GM21360 (cell line): ENCODE results near the gene SEC24A.
"Not testable (repeated sequence)": the region's sequence is repeated elsewhere in the genome, so short reads cannot be mapped to it uniquely, and the experiment has no call there.

ENCODE experiments used
- ATAC-seq: cut with Tn5 transposase; IDR thresholded peaks from one replicate; pipeline ENCODE4 v1.9.1; 2021; ENCODE audit warnings: mild to moderate bottlenecking, moderate library complexity; ENCODE audit not compliant: unreplicated experiment

SEC24A gene

GRCh38 chr5:134649163-134649835 is 714 bp downstream of the SEC24A start:
- peak; percentile 11 for ATAC-seq

DNA sequence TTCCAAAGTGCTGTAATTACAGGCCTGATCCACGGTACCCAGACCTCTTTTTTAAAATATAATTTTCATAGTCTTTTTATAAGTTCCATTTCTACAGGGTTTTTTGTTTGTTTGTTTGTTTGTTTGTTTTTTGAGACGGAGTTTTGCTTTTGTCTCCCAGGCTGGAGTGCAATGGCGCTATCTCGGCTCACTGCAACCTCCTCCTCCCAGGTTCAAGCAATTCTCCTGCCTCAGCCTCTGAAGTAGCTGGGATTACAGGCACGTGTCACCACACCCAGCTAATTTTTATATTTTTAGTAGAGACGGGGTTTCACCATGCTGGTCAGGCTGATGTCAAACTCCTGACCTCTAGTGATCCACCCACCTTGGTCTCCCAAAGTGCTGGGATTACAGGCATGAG is 2.1 kb downstream of the SEC24A start:
- ATAC-seq: not testable (repeated sequence)

- no peak for ATAC-seq
These were observed 2.9 kb downstream of the SEC24A start for GRCh38 chr5:134651531-134651930.

- ATAC-seq: no peak
These were observed 8.1 kb downstream of the SEC24A start for GRCh38 chr5:134656690-134657089.

DNA sequence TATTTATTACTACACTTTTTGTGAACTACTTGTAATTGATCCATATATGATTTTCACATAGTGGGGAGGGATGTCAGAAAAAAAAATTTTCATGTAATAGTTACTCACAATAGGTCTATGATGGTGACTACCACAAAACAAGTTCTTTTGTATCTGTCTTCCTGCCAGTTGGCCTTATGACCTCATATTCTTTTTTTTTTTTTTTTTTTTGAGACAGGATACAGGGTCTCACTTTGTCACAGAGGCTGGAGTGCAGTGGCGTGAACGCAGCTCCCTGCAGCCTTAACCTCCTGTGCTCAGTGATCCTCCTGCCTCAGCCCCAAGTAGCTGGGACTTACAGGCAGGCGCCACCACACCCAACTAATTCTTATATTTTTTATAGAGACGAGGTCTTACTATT is 10.9 kb downstream of the SEC24A start:
- no peak for ATAC-seq

DNA sequence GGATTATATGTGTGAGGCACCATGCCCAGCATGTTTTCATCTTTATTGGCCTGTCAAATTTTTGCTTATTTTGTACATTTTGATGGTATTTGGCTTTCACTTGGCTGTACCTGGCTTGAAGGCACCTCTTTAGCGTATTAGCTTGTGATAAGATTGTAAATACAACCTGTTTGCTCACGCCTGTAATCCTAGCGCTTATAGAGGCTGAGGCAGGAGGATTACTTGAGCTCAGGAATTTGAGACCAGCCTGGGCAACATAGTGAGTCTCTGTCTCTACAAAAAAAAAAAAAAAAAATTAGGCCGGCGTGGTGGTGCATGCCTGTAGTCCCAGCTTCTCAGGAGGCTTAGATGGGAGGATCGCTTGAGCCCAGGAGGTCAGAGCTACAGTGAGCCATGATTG is 11.3 kb downstream of the SEC24A start:
- ATAC-seq: no peak

DNA sequence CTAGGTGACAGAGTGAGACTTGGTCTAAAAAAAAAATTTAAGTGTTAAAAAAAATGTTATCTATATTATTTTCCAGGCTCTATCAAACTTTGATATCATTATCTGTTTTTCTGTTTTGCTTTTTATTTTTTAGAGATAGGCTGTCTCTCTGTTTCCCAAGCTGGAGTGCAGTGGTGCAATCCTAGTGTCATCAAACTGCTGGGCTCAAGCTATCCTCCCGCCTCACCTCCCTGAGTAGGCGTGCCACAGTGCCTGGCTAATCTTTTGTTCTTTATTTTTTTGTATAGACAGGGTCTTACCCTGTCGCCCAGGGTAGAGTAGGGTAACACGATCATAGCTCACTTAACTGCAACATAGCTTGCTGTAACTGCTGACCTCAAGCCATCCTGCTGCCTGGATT is 14.4 kb downstream of the SEC24A start:
- ATAC-seq: no peak

DNA sequence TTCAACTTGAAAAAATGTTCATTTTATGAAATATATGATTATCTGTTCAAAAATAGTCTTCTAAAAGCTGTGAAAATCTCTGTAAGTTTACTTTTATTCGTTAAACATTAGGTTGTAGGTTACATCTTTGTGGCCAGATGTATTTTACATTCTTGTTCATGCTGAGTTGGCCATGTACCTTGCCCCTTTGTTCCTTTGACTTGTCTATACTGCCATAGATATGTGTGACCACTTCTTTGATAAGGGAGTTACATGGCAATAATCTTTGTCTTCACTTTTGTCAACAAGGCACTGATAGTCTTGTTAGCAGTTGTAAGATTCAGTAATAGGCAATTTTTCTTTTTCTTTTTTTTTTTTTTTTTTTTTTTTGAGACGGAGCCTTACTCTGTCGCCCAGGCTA is 15.9 kb downstream of the SEC24A start:
- ATAC-seq: no peak

GRCh38 chr5:134673546-134673945 is 25.0 kb downstream of the SEC24A start:
- not testable (repeated sequence) for ATAC-seq

DNA sequence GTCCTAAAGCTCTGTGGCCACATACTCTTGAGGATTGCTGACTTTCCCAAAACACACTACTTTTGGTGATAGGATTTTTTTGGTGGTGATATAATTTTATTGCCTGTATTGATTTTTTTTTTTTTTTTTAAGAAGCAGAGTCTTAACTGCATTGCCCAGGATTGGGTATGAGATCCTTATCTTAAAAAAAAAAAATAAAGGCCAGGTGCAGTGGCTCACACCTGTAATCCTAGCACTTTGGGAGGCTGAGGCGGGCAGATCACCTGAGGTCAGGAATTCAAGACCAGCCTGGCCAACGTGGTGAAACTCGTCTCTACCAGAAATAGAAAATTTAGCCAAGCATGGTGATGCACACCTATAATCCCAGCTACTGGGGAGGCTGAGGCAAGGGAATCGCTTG is 28.8 kb downstream of the SEC24A start:
- not testable (repeated sequence) for ATAC-seq

DNA sequence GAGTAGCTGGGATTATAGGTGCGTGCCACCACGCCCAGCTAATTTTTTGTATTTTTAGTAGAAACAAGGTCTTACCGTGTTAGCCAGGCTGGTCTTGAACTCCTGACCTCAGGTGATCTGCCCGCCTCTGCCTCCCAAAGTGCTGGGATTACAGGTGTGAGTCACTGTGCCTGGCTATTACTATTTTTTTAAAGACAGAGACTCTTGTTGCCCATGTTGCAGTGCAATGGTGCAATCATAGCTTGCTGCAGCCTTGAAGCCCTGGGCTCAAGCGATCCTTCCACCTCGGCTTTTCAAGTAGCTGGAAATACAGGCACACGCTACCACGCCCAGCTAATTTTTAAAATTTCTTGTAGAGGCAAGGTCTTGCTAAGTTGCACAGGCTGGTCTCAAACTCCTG is 41.6 kb downstream of the SEC24A start:
- ATAC-seq: not testable (repeated sequence)

- ATAC-seq: no peak
These were observed 44.1 kb downstream of the SEC24A start for GRCh38 chr5:134692722-134693121.

DNA sequence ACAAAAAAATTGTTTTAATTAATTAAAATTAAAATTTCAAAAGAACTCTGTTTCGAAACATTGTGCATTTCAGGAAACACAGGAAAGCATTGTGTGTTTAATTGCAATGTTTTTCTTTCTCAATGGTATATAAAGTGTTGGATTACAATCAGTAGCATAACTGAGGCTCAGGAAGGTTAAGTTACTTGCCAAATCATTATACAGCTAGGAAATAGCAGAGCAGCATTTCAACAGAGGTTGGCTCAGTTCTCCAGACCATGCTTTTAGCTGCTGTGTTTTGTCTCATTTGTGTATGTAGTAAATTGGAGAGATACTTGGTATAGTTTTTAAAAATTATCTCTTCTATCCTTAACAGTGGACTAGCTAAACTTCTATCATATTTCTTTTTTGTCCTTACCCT is 59.7 kb downstream of the SEC24A start:
- no peak for ATAC-seq

DNA sequence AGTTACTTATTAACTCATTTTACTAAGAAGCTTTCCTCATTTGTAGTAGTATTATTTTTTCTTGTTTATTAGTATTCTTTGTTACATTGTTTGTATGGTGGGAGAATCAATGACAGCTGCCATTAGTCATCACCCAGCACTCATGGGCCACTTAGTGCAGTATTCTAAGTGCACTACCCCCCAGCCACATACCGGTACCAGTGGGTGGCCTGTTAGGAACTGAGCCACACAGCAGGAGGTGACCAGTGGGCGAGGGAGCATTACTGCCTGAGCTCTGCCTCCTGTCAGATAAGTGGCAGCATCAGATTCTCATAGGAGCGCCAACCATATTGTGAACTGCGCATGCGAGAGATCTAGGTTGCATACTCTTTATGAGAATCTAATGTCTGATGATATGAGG is 65.5 kb downstream of the SEC24A start:
- no peak for ATAC-seq

GRCh38 chr5:134714541-134714940 is 66.0 kb downstream of the SEC24A start:
- ATAC-seq: no peak

DNA sequence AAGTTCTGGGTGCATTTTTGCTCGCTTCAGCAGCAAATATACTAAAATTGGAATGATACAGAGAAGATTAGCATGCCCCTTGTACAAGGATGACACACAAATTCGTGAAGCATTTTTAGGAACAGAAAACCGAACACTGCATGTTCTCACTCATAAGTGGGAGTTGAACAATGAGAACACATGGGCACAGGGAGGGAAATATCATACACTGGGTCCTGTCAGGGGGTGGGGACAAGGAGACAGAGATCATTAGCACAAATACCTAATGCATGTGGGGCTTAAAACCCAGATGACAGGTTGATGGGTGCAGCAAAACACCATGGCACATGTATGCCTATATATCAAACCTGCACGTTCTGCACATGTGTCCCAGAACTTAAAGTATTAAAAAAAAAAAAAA is 66.9 kb downstream of the SEC24A start:
- not testable (repeated sequence) for ATAC-seq

- no peak for ATAC-seq
These were observed 76.3 kb downstream of the SEC24A start for GRCh38 chr5:134724872-134725271.

DNA sequence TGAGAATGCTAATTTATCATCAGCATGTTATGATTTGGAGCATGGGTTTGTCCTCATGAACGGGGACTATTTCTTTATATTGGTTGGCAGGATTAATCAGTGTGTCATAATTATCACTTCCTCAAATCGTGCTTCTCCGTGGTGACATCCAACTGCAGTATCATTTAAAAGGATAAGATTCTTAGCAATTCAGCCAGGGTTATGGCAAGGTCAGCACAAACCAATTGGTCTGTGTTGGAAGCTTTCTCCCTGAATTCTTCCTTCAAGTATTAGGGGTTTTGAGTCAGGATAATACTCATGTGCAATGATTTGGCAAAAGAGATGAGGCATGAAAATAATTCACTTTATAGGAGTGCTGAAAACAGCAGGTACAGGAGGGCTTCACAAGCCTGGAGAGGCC is 84.2 kb downstream of the SEC24A start:
- no peak for ATAC-seq

GRCh38 chr5:134735243-134735642 is 86.7 kb downstream of the SEC24A start:
- no peak for ATAC-seq

- ATAC-seq: no peak
These were observed 87.7 kb downstream of the SEC24A start for GRCh38 chr5:134736173-134736812.

- peak; percentile 97 for ATAC-seq
These were observed 89.8 kb downstream of the SEC24A start, which contains the start of gene CAMLG for GRCh38 chr5:134738133-134738962. Gene CAMLG (plus strand): TSS chr5:134738548. CDS start chr5:134738621, 73 bp downstream.
